ENCODE measurements around the gene UBAP2.

The UBAP2 gene

GRCh38 chr9:34072868-34073590, 24.3 kb upstream of the UBAP2 start:
- no peaks in the 10 kb centered on the region for H3K36me3 ChIP-seq (ENCODE audit: control insufficient read depth, insufficient read depth, low read length, severe bottlenecking)
- no peak overlapping the region for H3K9ac ChIP-seq (ENCODE audit: low read length)
- no peaks in the 10 kb centered on the region for H3K9me3 ChIP-seq (ENCODE audit: control insufficient read depth, low read length)
- no peak overlapping the region for H3K4me3 ChIP-seq (ENCODE audit: low read length)
- peak; percentile 84 for DNase-seq (ENCODE audit: low read depth)
- no peaks in the 10 kb centered on the region for H3K27me3 ChIP-seq (replicated peaks; ENCODE audit: control insufficient read depth, insufficient read depth, low read length)
- H3K4me1 ChIP-seq (ENCODE audit: control insufficient read depth, insufficient read depth, low read length), result peaks cover 15% of the 10 kb centered on the region

GRCh38 chr9:34072410-34072809, 23.7 kb upstream of the UBAP2 start:
- no peak for DNase-seq (ENCODE audit: low read depth)
- Histone ChIP-seq H3K4me1 (ENCODE audit: control insufficient read depth, insufficient read depth, low read length) (peaks cover 15% of the 10 kb centered on the region), H3K9me3 (ENCODE audit: control insufficient read depth, low read length) (no peaks in the 10 kb centered on the region), H3K4me3 (ENCODE audit: low read length) (no peak overlapping the region), H3K27me3 (replicated peaks; ENCODE audit: control insufficient read depth, insufficient read depth, low read length) (no peaks in the 10 kb centered on the region), H3K9ac (ENCODE audit: low read length) (no peak overlapping the region), H3K36me3 (ENCODE audit: control insufficient read depth, insufficient read depth, low read length, severe bottlenecking) (no peaks in the 10 kb centered on the region)

DNA sequence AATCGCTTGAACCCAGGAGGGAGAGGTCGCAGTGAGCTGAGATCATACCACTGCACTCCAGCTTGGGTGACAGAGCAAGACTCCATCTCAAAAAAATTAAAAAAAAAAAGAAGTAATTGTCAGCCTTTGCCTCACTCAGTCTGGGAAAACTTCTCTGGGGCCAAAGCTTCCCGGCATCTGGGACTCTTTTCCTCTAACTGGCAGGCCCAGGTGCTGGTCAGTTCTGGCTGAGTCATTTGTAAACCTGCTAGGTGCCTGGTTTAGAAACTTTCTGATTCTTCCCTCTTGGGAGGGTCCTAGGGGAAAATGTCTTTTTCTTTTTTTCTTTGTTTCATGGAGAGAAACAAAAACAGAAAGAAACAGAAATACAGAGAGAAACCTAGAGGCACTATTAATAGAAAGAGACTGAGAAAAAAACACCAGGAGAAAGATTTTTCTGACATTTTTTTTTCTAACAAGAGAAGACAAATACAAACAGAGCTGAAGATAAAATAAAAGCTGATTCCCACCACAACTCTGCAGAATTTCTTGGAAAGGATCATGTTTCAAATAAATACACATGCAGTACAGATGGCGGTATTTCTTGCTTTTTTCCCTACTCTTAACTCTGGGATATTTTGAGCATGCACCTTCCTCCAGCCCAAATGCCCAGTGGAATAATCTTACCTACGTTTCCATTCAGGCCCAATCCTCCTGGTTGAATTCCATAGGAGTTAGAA, 22.1 kb upstream of the UBAP2 start:
- Histone ChIP-seq H3K36me3 (ENCODE audit: control insufficient read depth, insufficient read depth, low read length, severe bottlenecking) (no peaks in the 10 kb centered on the region), H3K9me3 (ENCODE audit: control insufficient read depth, low read length) (no peaks in the 10 kb centered on the region), H3K9ac (ENCODE audit: low read length) (no peak overlapping the region)

GRCh38 chr9:34069831-34070230, 21.1 kb upstream of the UBAP2 start:
- no peaks in the 10 kb centered on the region for H3K27me3 ChIP-seq (replicated peaks; ENCODE audit: control insufficient read depth, insufficient read depth, low read length)
- no peak for DNase-seq (ENCODE audit: low read depth)
- no peak overlapping the region for H3K9ac ChIP-seq (ENCODE audit: low read length)
- no peaks in the 10 kb centered on the region for H3K9me3 ChIP-seq (ENCODE audit: control insufficient read depth, low read length)
- no peaks in the 10 kb centered on the region for H3K36me3 ChIP-seq (ENCODE audit: control insufficient read depth, insufficient read depth, low read length, severe bottlenecking)
- peaks cover 15% of the 10 kb centered on the region for H3K4me1 ChIP-seq (ENCODE audit: control insufficient read depth, insufficient read depth, low read length)
- H3K4me3 ChIP-seq (ENCODE audit: low read length), result no peak overlapping the region

More for the DNA sequence above, 22.1 kb upstream of the UBAP2 start:
- Histone ChIP-seq H3K4me3 (ENCODE audit: low read length) (no peak overlapping the region), H3K27me3 (replicated peaks; ENCODE audit: control insufficient read depth, insufficient read depth, low read length) (no peaks in the 10 kb centered on the region), H3K4me1 (ENCODE audit: control insufficient read depth, insufficient read depth, low read length) (peaks cover 15% of the 10 kb centered on the region)
- peak; percentile 53 for DNase-seq (ENCODE audit: low read depth)

- DNase-seq (ENCODE audit: low read depth), result no peak
- Histone ChIP-seq H3K4me3 (ENCODE audit: low read length) (no peak overlapping the region), H3K4me1 (ENCODE audit: control insufficient read depth, insufficient read depth, low read length) (no peaks in the 10 kb centered on the region), H3K36me3 (ENCODE audit: control insufficient read depth, insufficient read depth, low read length, severe bottlenecking) (no peaks in the 10 kb centered on the region), H3K9ac (ENCODE audit: low read length) (no peak overlapping the region), H3K27me3 (replicated peaks; ENCODE audit: control insufficient read depth, insufficient read depth, low read length) (no peaks in the 10 kb centered on the region), H3K9me3 (ENCODE audit: control insufficient read depth, low read length) (no peaks in the 10 kb centered on the region)
These were observed 16.9 kb upstream of the UBAP2 start for GRCh38 chr9:34065541-34065940.

DNA sequence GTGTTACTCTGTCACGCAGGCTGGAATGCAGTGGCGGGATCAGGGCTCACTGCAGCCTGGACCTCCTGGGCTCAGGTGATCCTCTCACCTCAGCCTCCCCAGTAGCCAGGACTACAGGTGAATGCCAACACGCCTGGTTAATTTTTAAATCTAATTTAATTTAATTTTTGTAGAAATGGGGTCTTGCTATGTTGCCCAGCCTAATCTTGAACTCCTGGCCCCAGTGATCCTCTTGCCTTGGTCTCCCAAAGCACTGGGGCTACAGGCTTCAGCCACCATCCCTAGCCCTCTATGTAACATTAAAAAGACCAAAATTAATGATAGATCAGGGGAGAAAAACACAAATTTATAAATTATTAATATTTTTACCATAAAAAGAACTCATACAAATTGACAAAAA, 11.3 kb upstream of the UBAP2 start:
- no peaks in the 10 kb centered on the region for H3K36me3 ChIP-seq (ENCODE audit: control insufficient read depth, insufficient read depth, low read length, severe bottlenecking)
- peaks cover 6% of the 10 kb centered on the region for H3K4me1 ChIP-seq (ENCODE audit: control insufficient read depth, insufficient read depth, low read length)
- no peaks in the 10 kb centered on the region for H3K9me3 ChIP-seq (ENCODE audit: control insufficient read depth, low read length)
- H3K27me3 ChIP-seq (replicated peaks; ENCODE audit: control insufficient read depth, insufficient read depth, low read length), result no peaks in the 10 kb centered on the region
- H3K9ac ChIP-seq (ENCODE audit: low read length), result no peak overlapping the region
- no peak overlapping the region for H3K4me3 ChIP-seq (ENCODE audit: low read length)
- no peak for DNase-seq (ENCODE audit: low read depth)

DNA sequence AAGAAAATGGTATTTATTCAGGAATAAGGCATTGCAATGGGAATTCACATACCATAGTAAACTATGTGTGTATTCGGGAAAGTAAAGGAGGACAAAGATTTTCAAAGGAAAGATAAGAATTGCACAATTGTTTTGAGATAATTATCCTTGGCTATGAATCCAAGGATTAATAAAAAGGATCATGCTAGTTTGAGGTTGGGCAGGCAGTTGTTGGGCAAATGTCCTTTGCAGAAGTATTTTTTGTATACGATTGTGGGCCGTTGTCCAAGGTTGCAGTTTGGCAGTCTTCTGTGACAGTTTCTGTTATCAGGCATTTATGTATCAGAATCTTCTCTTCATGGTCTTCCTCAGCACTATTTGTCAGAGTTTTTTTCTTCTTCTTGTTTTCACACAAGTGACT, 10.6 kb upstream of the UBAP2 start:
- no peak for DNase-seq (ENCODE audit: low read depth)
- H3K4me3 ChIP-seq (ENCODE audit: low read length), result no peak overlapping the region
- H3K4me1 ChIP-seq (ENCODE audit: control insufficient read depth, insufficient read depth, low read length), result peaks cover 6% of the 10 kb centered on the region
- no peaks in the 10 kb centered on the region for H3K27me3 ChIP-seq (replicated peaks; ENCODE audit: control insufficient read depth, insufficient read depth, low read length)
- no peak overlapping the region for H3K9ac ChIP-seq (ENCODE audit: low read length)
- H3K9me3 ChIP-seq (ENCODE audit: control insufficient read depth, low read length), result no peaks in the 10 kb centered on the region
- H3K36me3 ChIP-seq (ENCODE audit: control insufficient read depth, insufficient read depth, low read length, severe bottlenecking), result no peaks in the 10 kb centered on the region

GRCh38 chr9:34049630-34050384, 1.1 kb upstream of the UBAP2 start:
- H3K27me3 ChIP-seq (replicated peaks; ENCODE audit: control insufficient read depth, insufficient read depth, low read length), result no peaks in the 10 kb centered on the region
- peak overlapping the region; percentile 85 for H3K4me3 ChIP-seq (ENCODE audit: low read length)
- H3K36me3 ChIP-seq (ENCODE audit: control insufficient read depth, insufficient read depth, low read length, severe bottlenecking), result no peaks in the 10 kb centered on the region
- peaks cover 21% of the 10 kb centered on the region for H3K4me1 ChIP-seq (ENCODE audit: control insufficient read depth, insufficient read depth, low read length)
- no peaks in the 10 kb centered on the region for H3K9me3 ChIP-seq (ENCODE audit: control insufficient read depth, low read length)
- no peak for DNase-seq (ENCODE audit: low read depth)
- peak overlapping the region; percentile 90 for H3K9ac ChIP-seq (ENCODE audit: low read length)

DNA sequence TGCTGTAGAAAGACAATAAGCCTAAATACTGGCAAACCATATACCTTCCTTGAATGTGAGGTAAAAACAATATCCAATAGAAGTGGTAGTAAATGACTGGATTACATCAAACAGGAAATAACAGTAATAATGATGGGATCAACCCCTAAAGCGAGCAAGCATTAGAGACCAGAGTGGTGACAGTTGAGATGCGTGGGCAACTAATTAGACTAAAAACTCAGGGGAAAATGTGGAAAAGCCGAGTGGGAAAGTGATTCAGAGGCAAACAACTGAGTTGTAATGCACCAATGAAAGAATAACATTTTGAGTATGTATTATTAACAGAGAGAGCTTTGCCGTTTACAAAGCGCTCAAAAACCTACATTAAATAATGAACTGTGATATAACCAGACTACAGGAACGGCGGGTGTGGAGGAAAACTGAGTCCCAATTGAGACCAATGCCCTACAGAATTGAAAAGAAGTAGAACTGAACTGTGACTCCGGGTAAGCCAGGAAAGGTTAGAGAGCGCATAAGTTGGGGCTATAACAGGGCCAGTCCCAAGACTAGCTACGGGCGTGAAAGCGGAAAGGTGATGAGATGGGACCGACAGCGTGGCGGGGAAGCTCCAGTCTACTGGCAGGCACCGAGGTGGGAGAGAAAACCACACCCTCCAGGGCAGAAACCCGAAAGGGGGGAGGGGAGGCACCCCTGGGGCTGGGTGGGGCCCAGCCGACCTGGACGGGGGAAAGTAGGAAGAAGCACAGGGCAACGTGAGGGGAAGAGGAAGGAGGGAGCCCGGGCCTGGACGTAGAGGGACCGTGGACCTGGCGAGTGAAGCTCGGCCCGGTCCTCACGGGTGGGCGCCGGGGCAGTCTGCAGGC, 592 bp downstream of the UBAP2 start:
- Histone ChIP-seq H3K9ac (ENCODE audit: low read length) (peak overlapping the region; percentile 90), H3K36me3 (ENCODE audit: control insufficient read depth, insufficient read depth, low read length, severe bottlenecking) (no peaks in the 10 kb centered on the region), H3K4me1 (ENCODE audit: control insufficient read depth, insufficient read depth, low read length) (peaks cover 21% of the 10 kb centered on the region), H3K9me3 (ENCODE audit: control insufficient read depth, low read length) (no peaks in the 10 kb centered on the region), H3K4me3 (ENCODE audit: low read length) (peak overlapping the region; percentile 85), H3K27me3 (replicated peaks; ENCODE audit: control insufficient read depth, insufficient read depth, low read length) (no peaks in the 10 kb centered on the region)
- peak; percentile 57 for DNase-seq (ENCODE audit: low read depth)

- Histone ChIP-seq H3K27me3 (replicated peaks; ENCODE audit: control insufficient read depth, insufficient read depth, low read length) (no peaks in the 10 kb centered on the region), H3K4me3 (ENCODE audit: low read length) (peak overlapping the region; percentile 85), H3K36me3 (ENCODE audit: control insufficient read depth, insufficient read depth, low read length, severe bottlenecking) (peaks cover 3% of the 10 kb centered on the region), H3K4me1 (ENCODE audit: control insufficient read depth, insufficient read depth, low read length) (peaks cover 21% of the 10 kb centered on the region), H3K9ac (ENCODE audit: low read length) (peak overlapping the region; percentile 14), H3K9me3 (ENCODE audit: control insufficient read depth, low read length) (no peaks in the 10 kb centered on the region)
- peak; percentile 31 for DNase-seq (ENCODE audit: low read depth)
These were observed 1.8 kb downstream of the UBAP2 start for GRCh38 chr9:34046784-34047379.
